Osteocyte (in vitro differentiated cells): ENCODE data around the gene HS3ST3B1. TPM values are rescaled to one million over a fixed set of nuclear protein-coding genes. Genes with fewer than 3 reads are reported as not detected.

Experiments
- DNase-seq: peaks from one replicate; pipeline ENCODE4 v3.0.0; 2021; ENCODE audit warnings: mixed read lengths; ENCODE audit not compliant: unreplicated experiment; ENCODE audit errors: extremely low spot score
- H3K27ac Mint-ChIP-seq: one replicate; pipeline ENCODE4 v1.8.0; 2021; ENCODE audit warnings: mild to moderate bottlenecking, mixed read lengths; ENCODE audit not compliant: unreplicated experiment
- H3K27me3 Mint-ChIP-seq: one replicate; pipeline ENCODE4 v1.8.0; 2021; ENCODE audit warnings: mixed read lengths; ENCODE audit not compliant: unreplicated experiment
- H3K36me3 Mint-ChIP-seq: one replicate; pipeline ENCODE4 v1.8.0; 2021; ENCODE audit warnings: mixed read lengths; ENCODE audit not compliant: unreplicated experiment
- H3K4me1 Mint-ChIP-seq: one replicate; pipeline ENCODE4 v1.8.0; 2021; ENCODE audit warnings: mixed read lengths; ENCODE audit not compliant: unreplicated experiment
- H3K4me3 Mint-ChIP-seq: one replicate; pipeline ENCODE4 v1.8.0; 2021; ENCODE audit warnings: mild to moderate bottlenecking, moderate library complexity, mixed read lengths; ENCODE audit not compliant: unreplicated experiment
- H3K9me3 Mint-ChIP-seq: one replicate; pipeline ENCODE4 v1.8.0; 2021; ENCODE audit warnings: mixed read lengths; ENCODE audit not compliant: unreplicated experiment
- CTCF ChIP-seq: fragments of 200-600 bp; sonication (generic); IDR thresholded peaks from 2 replicates; pipeline ENCODE4 v1.5.0; 2021; ENCODE audit warnings: antibody characterized with exemption, mild to moderate bottlenecking, moderate library complexity
- total RNA-seq: library from RNA; stranded (reverse); gene quantifications from 2 replicates; pipeline ENCODE4 v1.2.1, GENCODE V29; 2021

The HS3ST3B1 gene
- total RNA-seq, 1 donor from 2014 or later: 77.0 TPM

GRCh38 chr17:14332331-14332730 is 31.4 kb downstream of the HS3ST3B1 start:
- H3K9me3 Mint-ChIP-seq: no peaks in the 10 kb centered on the region

GRCh38 chr17:14333506-14333905 is 32.6 kb downstream of the HS3ST3B1 start:
- Mint-ChIP-seq H3K27me3 (no peaks in the 10 kb centered on the region), H3K27ac (no peak overlapping the region)

More at GRCh38 chr17:14332331-14332730, 31.4 kb downstream of the HS3ST3B1 start:
- Mint-ChIP-seq H3K4me1 (peaks cover 71% of the 10 kb centered on the region), H3K27ac (no peak overlapping the region), H3K27me3 (no peaks in the 10 kb centered on the region), H3K4me3 (no peak overlapping the region), H3K36me3 (peaks cover 10% of the 10 kb centered on the region)
- DNase-seq: no peak
- no peak for TF ChIP-seq CTCF

GRCh38 chr17:14334276-14334840 is 33.5 kb downstream of the HS3ST3B1 start:
- no peak overlapping the region for H3K4me3 Mint-ChIP-seq
- H3K36me3 Mint-ChIP-seq: peaks cover 14% of the 10 kb centered on the region
- DNase-seq: no peak
- no peak for TF ChIP-seq CTCF
- peak overlapping the region; percentile 34 for H3K27ac Mint-ChIP-seq
- no peaks in the 10 kb centered on the region for H3K9me3 Mint-ChIP-seq
- H3K27me3 Mint-ChIP-seq: no peaks in the 10 kb centered on the region
- peaks cover 64% of the 10 kb centered on the region for H3K4me1 Mint-ChIP-seq

More at GRCh38 chr17:14333506-14333905, 32.6 kb downstream of the HS3ST3B1 start:
- Mint-ChIP-seq H3K9me3 (no peaks in the 10 kb centered on the region), H3K4me3 (no peak overlapping the region), H3K4me1 (peaks cover 67% of the 10 kb centered on the region), H3K36me3 (peaks cover 8% of the 10 kb centered on the region)
- TF ChIP-seq CTCF: no peak
- no peak for DNase-seq

GRCh38 chr17:14334919-14335318 is 34.0 kb downstream of the HS3ST3B1 start:
- H3K4me3 Mint-ChIP-seq: no peak overlapping the region
- peaks cover 17% of the 10 kb centered on the region for H3K36me3 Mint-ChIP-seq
- no peaks in the 10 kb centered on the region for H3K27me3 Mint-ChIP-seq
- peaks cover 64% of the 10 kb centered on the region for H3K4me1 Mint-ChIP-seq
- TF ChIP-seq CTCF: no peak
- DNase-seq: no peak
- peak overlapping the region; percentile 34 for H3K27ac Mint-ChIP-seq
- H3K9me3 Mint-ChIP-seq: no peaks in the 10 kb centered on the region

GRCh38 chr17:14336418-14336817 is 35.5 kb downstream of the HS3ST3B1 start:
- H3K4me1 Mint-ChIP-seq: peaks cover 65% of the 10 kb centered on the region

More at GRCh38 chr17:14336418-14336817, 35.5 kb downstream of the HS3ST3B1 start:
- Mint-ChIP-seq H3K4me3 (no peak overlapping the region), H3K27ac (peak overlapping the region; percentile 62), H3K27me3 (no peaks in the 10 kb centered on the region), H3K36me3 (peaks cover 17% of the 10 kb centered on the region), H3K9me3 (no peaks in the 10 kb centered on the region)
- DNase-seq: no peak
- TF ChIP-seq CTCF: no peak
